Activated CD4-positive, alpha-beta T cell treated with anti-CD3 and anti-CD28 coated beads, Interleukin-2, Interleukin-4, amounts not matched to agents 100 ng/mL and 50 ng/mL, durations not matched to agents 16 hours and 8 hours (primary cell): ENCODE data around the gene PNPLA8.
"Not testable (repeated sequence)": the region's sequence is repeated elsewhere in the genome, so short reads cannot be mapped to it uniquely, and the experiment has no call there.

Experiments used
- DNase-seq: peaks from one replicate; pipeline ENCODE4 v3.0.0-alpha.2; 2020; ENCODE audit warnings: low spot score

The PNPLA8 gene

GRCh38 chr7:108529341-108529740, 3.4 kb upstream of the PNPLA8 start:
- DNase-seq, result no peak

DNA sequence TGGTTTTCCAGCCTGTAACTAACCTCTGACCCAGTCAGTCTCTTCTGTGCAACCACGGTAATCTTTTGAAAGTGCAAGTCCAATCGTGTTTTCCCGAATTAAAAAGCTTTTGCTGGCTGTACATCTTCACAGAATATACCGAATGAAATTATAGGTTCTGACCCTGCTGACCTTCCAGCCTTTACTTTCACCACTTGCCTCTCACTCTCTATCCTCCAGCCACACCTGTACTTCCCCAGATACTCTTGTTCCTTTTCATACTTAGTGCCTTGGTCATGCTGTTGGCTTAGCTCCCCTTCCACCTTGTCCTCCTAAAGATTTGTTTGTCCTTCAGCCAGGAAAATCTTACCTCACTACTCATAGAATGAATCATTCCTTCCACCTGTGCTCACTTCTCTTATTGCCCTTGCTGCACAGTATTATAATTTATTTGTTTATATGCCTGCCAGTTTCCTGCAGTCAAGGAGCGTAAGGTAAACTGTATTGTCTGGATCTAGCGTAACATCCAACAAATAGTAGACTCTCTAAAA, 2.3 kb upstream of the PNPLA8 start:
- DNase-seq, result no peak

DNA sequence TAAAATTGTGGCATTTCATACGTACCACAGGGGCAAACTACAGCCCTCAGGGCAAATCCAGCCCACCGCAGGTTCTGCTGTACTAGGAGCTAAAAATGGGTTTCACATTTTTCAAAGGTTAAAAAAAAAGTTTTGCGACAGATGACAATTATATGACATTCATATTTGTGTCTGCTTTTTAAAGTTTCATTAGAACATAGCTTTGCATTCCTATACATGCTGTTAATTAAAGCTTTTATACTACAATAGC, 758 bp upstream of the PNPLA8 start:
- no peak for DNase-seq

DNA sequence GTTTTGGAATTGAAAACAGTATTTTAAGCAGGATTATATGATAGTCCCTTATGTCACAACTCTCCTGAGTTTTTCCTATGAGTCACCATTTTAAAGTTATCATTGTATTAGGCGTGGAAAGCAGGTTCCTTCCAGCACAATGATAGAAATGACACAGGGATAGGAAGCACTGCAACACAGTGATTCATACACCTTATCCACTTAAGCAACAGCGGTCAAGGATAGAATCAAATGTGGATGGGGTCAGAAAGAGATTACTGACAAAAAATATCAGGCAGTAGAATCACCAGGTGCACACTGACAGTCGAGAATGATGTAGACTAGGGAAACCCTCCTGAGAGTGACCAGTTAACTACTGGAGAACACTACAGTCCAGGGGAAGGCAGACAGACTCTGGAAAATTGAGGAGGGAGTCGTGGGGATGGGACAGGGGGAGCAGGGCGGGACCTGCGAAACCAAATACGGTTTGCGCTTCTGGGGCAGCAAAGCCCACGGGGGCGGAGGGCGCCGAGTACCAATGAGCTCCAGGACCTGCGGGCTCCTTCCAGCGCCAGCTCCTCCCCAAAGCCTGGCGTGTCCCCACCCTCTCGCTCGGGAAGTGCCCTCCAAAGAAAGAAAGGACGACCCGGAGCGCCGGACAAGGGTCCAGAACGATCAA, 479 bp downstream of the PNPLA8 start:
- peak; percentile 15 for DNase-seq

DNA sequence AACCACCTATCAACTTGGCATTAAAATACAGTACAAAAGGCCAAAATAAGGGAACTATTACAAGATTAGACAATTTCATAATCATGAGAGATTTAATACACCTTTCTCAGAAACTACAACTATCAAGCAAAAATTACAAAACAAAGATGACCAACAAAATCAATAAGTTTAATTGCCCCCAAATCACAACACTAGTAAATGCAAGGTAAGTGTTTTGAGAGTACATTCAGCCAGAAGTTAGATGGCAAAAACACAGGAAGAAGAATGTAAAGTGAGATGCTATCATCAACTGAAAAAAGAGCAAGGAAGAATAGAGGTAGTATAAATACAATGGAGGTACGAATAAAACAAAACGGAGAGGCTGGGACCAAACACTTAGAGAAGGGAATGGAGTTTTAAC, 3.2 kb downstream of the PNPLA8 start:
- no peak for DNase-seq

GRCh38 chr7:108517951-108518350, 8.0 kb downstream of the PNPLA8 start:
- no peak for DNase-seq

GRCh38 chr7:108515630-108516029, 10.3 kb downstream of the PNPLA8 start:
- no peak for DNase-seq

- DNase-seq, result no peak
Measured at GRCh38 chr7:108515013-108515412, 10.9 kb downstream of the PNPLA8 start.

DNA sequence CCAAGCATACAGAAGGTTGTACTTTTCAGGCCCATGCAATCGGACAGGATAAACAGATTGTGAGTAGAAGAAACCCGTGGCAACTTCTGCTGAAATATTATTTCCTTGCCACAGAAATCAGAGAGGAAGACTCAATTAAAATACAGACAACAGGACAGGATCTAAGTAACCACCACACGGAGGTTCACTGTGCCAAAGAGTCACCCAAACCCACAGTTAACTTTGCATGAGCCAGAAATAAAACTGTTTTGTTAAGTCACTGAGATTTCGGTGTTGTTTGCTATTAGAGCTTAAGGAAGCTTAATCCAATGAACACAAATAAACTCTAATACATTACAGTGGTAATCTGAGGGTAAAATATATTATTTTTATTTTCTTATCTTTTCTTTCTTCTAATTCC, 14.0 kb downstream of the PNPLA8 start:
- DNase-seq, result no peak

DNA sequence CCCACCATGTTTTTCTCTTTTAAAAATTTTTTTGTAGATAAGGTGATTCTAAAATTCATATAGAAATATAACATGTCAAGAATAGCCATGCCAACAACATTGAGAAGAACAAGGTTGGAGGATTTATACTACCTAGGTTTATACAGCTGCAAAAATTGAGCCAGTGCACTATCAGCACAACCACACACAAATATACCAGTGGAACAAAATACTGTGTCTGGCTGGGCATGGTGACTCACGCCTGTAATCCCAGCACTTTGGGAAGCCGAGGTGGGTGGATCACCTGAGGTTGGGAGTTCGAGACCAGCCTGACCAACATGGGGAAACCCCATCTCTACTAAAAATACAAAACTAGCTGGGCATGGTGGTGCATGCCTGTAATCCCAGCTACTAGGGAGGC, 21.4 kb downstream of the PNPLA8 start:
- DNase-seq, result not testable (repeated sequence)

GRCh38 chr7:108503112-108504026, 22.6 kb downstream of the PNPLA8 start:
- no peak for DNase-seq

DNA sequence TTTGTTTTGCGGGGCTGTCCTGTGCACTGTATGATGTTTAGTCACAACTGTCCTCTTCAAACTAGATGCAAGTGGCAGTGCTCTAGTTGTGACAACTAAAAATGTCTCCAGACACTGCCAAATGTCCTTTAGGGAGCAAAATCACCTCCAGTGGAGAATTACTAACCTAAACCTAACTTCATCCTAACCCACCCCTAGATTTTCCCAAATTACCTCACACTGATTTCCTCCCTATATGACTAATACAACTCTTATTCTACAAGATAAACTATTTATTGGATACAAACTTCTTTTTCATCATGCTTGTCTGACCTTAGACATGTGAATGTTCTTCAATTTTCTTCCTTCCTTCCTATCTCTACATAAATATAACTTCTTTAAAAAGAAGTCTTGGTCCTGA, 26.4 kb downstream of the PNPLA8 start:
- DNase-seq, result no peak

DNA sequence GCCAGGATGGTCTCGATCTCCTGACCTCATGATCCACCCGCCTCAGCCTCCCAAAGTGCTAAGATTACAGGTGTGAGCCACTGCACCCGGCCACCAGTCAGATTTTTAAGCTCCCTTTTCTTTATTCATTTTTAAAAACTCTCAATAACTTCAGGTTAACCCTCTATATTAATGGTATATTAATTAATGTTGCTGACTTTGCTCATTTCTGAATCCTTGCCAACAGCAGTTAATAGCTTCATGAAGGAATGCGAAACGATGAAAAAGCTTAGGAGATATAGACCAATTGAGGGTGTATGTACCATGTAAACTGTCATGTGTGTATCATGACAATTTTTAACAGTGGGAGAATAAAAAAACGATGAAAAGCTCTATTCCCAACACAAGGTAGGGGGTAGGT, 27.5 kb downstream of the PNPLA8 start:
- no peak for DNase-seq

GRCh38 chr7:108497082-108497725, 28.7 kb downstream of the PNPLA8 start:
- DNase-seq, result peak; percentile 49

DNA sequence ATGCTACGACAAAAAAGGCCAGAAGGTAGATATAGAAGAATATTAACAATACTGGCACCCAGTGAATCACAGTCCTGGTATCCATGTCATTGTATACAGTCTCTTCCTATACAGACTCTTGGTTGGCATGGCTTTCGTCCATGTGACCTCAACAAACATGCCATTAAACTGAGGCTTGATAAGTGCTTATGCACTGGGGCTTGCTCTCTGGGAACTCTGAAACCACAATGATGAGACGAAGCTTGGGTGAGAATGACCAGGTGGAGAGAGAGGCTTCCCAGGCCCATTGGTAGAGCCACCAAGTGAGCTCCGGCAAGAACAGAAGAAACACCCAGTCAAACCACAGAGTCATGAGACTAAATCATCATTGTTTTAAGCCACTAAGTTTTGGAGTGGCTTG, 33.2 kb downstream of the PNPLA8 start:
- no peak for DNase-seq

DNA sequence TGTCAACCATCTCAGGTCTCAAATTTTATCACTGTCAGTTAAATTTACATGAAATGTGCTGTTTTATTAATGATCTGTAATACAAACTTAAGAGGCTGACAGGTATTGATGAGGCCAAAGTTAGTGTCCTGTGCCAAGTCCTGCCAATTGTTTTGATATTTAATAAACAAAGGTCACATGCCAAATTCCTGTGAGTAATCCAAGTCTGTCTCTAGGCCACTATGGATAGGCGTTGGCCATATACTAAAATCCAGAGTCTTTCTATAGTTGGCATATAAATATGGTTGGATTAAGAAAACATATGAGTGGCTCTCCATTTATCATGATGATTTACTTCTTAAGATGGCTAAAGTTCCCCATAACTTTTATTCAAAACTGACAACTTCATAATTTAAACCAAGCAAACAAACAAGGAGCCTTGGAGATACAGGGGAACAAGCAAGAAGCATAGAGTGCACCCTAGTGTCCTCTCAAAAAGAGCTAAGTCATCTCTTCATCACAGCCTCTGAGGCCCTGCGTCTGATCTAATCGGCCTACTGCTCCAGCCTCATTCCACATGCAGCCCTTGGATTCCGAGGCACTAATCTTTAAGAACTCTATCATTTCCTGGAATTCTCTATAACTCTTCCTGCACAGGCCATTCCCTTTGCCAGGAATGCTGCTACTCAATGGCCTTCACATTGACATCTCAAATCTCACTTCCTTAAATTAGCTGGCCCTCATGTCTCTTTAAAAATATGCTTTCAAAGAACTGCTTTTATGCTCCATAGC, 37.0 kb downstream of the PNPLA8 start:
- no peak for DNase-seq

- DNase-seq, result no peak
Measured at GRCh38 chr7:108487646-108488045, 38.3 kb downstream of the PNPLA8 start.

DNA sequence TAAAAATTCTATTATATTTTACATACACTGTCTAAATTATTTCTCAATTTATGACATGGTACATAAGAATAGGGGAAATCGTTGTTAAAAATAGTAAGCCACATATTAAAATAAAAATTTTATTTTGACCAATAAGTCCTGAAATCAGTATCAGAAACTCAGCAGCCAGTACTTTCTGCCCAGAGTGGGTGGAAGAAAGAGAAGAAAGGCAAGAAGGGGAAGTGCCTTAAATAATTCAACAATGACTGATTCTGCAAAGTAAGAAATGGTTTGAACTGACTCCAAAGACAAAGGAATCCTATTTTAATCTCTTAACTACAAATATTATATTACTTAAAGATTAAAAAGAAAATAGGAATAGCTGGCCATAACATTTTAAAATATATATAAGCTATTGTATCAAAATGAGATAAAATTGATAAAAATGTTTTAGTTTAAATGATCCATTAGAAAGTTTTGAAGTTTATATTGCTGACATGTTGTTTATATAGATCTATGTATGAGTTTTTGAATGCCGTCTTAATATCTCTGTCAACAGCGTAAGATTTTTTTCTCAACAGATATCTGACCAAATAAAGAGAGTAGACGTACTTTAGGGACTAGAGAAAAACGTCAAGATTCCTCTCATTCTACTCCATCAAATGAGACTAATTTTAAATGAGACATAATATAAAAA, 39.5 kb downstream of the PNPLA8 start:
- no peak for DNase-seq

GRCh38 chr7:108484137-108484536, 41.8 kb downstream of the PNPLA8 start:
- no peak for DNase-seq

DNA sequence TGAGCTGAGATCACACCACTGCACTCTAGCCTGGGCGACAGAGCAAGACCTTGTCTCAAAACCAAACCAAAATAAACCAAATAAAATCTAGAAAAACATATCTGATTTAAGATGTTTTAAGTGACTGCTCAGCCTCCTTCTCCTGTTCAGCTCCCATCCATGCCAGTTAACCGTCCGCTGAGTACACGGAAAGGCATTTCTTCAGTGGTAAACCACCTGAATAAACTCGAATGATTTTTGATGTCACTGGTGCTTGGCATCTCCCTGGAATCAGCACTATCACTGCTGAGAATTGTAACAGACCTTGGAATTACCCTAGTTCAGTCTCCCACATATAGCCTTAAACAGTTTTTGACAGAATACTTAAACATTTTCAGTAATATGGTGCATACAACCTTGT, 45.6 kb downstream of the PNPLA8 start:
- DNase-seq, result no peak

- no peak for DNase-seq
Measured at GRCh38 chr7:108479751-108480150, 46.2 kb downstream of the PNPLA8 start.

DNA sequence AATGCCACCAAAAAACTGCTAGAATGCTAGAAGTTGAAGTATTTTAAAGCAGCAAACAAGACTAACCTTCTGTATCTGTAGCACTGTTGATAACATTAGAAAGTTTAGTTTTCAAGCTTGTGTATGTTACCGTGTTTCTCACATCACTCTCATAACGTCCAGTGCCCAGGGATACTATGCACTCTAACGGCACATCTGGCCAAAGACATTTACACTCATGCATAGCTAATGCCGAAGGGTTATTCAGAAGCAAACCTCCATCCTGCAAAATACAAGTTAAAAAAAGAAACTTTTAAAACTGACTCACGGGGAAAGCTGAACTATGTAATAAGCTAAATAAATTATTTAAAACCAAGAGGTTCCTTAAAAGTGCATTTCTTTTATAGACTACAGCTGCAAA, 46.8 kb downstream of the PNPLA8 start:
- no peak for DNase-seq
